ENCODE measurements around the gene ASAP2.

The ASAP2 gene

GRCh38 chr2:9342659-9343058, 136.0 kb downstream of the ASAP2 start:
- Mint-ChIP-seq H3K27me3 (peaks cover 2% of the 10 kb centered on the region), H3K27ac (no peak overlapping the region), H3K9me3 (ENCODE audit: low read depth) (no peaks in the 10 kb centered on the region), H3K4me3 (no peak overlapping the region), H3K36me3 (no peaks in the 10 kb centered on the region), H3K4me1 (ENCODE audit: low read depth) (no peaks in the 10 kb centered on the region)

GRCh38 chr2:9343524-9343923, 136.9 kb downstream of the ASAP2 start:
- peaks cover 2% of the 10 kb centered on the region for H3K27me3 Mint-ChIP-seq
- H3K36me3 Mint-ChIP-seq: no peaks in the 10 kb centered on the region
- no peaks in the 10 kb centered on the region for H3K4me1 Mint-ChIP-seq (ENCODE audit: low read depth)
- no peak overlapping the region for H3K27ac Mint-ChIP-seq
- no peak overlapping the region for H3K4me3 Mint-ChIP-seq
- no peaks in the 10 kb centered on the region for H3K9me3 Mint-ChIP-seq (ENCODE audit: low read depth)

GRCh38 chr2:9344434-9344833, 137.8 kb downstream of the ASAP2 start:
- H3K27me3 Mint-ChIP-seq: peaks cover 2% of the 10 kb centered on the region
- no peak overlapping the region for H3K27ac Mint-ChIP-seq
- no peak overlapping the region for H3K4me3 Mint-ChIP-seq
- H3K4me1 Mint-ChIP-seq (ENCODE audit: low read depth): no peaks in the 10 kb centered on the region
- no peaks in the 10 kb centered on the region for H3K9me3 Mint-ChIP-seq (ENCODE audit: low read depth)
- no peaks in the 10 kb centered on the region for H3K36me3 Mint-ChIP-seq

GRCh38 chr2:9345343-9345742, 138.7 kb downstream of the ASAP2 start:
- Mint-ChIP-seq H3K4me1 (ENCODE audit: low read depth) (no peaks in the 10 kb centered on the region), H3K36me3 (no peaks in the 10 kb centered on the region), H3K9me3 (ENCODE audit: low read depth) (no peaks in the 10 kb centered on the region), H3K4me3 (no peak overlapping the region), H3K27me3 (peaks cover 2% of the 10 kb centered on the region), H3K27ac (no peak overlapping the region)

- no peaks in the 10 kb centered on the region for H3K36me3 Mint-ChIP-seq
- H3K27ac Mint-ChIP-seq: no peak overlapping the region
- H3K4me1 Mint-ChIP-seq (ENCODE audit: low read depth): no peaks in the 10 kb centered on the region
- no peaks in the 10 kb centered on the region for H3K9me3 Mint-ChIP-seq (ENCODE audit: low read depth)
- H3K27me3 Mint-ChIP-seq: peaks cover 2% of the 10 kb centered on the region
- H3K4me3 Mint-ChIP-seq: no peak overlapping the region
Measured at GRCh38 chr2:9345997-9346396, 139.4 kb downstream of the ASAP2 start.

GRCh38 chr2:9346885-9347284, 140.3 kb downstream of the ASAP2 start:
- H3K9me3 Mint-ChIP-seq (ENCODE audit: low read depth): no peaks in the 10 kb centered on the region

GRCh38 chr2:9347411-9347881, 140.8 kb downstream of the ASAP2 start:
- no peaks in the 10 kb centered on the region for H3K4me1 Mint-ChIP-seq (ENCODE audit: low read depth)
- no peak overlapping the region for H3K4me3 Mint-ChIP-seq
- H3K9me3 Mint-ChIP-seq (ENCODE audit: low read depth): no peaks in the 10 kb centered on the region
- no peak overlapping the region for H3K27ac Mint-ChIP-seq
- H3K27me3 Mint-ChIP-seq: peaks cover 2% of the 10 kb centered on the region
- no peaks in the 10 kb centered on the region for H3K36me3 Mint-ChIP-seq

More at GRCh38 chr2:9346885-9347284, 140.3 kb downstream of the ASAP2 start:
- Mint-ChIP-seq H3K36me3 (no peaks in the 10 kb centered on the region), H3K4me1 (ENCODE audit: low read depth) (no peaks in the 10 kb centered on the region), H3K4me3 (no peak overlapping the region), H3K27ac (no peak overlapping the region), H3K27me3 (peaks cover 2% of the 10 kb centered on the region)

GRCh38 chr2:9354318-9354717, 147.7 kb downstream of the ASAP2 start:
- no peaks in the 10 kb centered on the region for H3K9me3 Mint-ChIP-seq (ENCODE audit: low read depth)
- H3K27me3 Mint-ChIP-seq: peaks cover 3% of the 10 kb centered on the region
- H3K4me1 Mint-ChIP-seq (ENCODE audit: low read depth): no peaks in the 10 kb centered on the region
- no peak overlapping the region for H3K27ac Mint-ChIP-seq
- H3K4me3 Mint-ChIP-seq: no peak overlapping the region
- no peaks in the 10 kb centered on the region for H3K36me3 Mint-ChIP-seq

GRCh38 chr2:9355270-9355669, 148.7 kb downstream of the ASAP2 start:
- Mint-ChIP-seq H3K27me3 (peaks cover 3% of the 10 kb centered on the region), H3K9me3 (ENCODE audit: low read depth) (no peaks in the 10 kb centered on the region)

GRCh38 chr2:9355716-9356115, 149.1 kb downstream of the ASAP2 start:
- H3K27me3 Mint-ChIP-seq: peaks cover 3% of the 10 kb centered on the region
- H3K27ac Mint-ChIP-seq: no peak overlapping the region
- no peaks in the 10 kb centered on the region for H3K36me3 Mint-ChIP-seq
- H3K4me1 Mint-ChIP-seq (ENCODE audit: low read depth): no peaks in the 10 kb centered on the region
- no peak overlapping the region for H3K4me3 Mint-ChIP-seq
- no peaks in the 10 kb centered on the region for H3K9me3 Mint-ChIP-seq (ENCODE audit: low read depth)

More at GRCh38 chr2:9355270-9355669, 148.7 kb downstream of the ASAP2 start:
- no peak overlapping the region for H3K4me3 Mint-ChIP-seq
- no peaks in the 10 kb centered on the region for H3K36me3 Mint-ChIP-seq
- H3K4me1 Mint-ChIP-seq (ENCODE audit: low read depth): no peaks in the 10 kb centered on the region
- H3K27ac Mint-ChIP-seq: no peak overlapping the region

- no peaks in the 10 kb centered on the region for H3K4me1 Mint-ChIP-seq (ENCODE audit: low read depth)
- H3K4me3 Mint-ChIP-seq: no peak overlapping the region
- H3K9me3 Mint-ChIP-seq (ENCODE audit: low read depth): no peaks in the 10 kb centered on the region
- no peak overlapping the region for H3K27ac Mint-ChIP-seq
- peaks cover 3% of the 10 kb centered on the region for H3K27me3 Mint-ChIP-seq
- H3K36me3 Mint-ChIP-seq: no peaks in the 10 kb centered on the region
Measured at GRCh38 chr2:9356261-9356660, 149.6 kb downstream of the ASAP2 start.

GRCh38 chr2:9358846-9359245, 152.2 kb downstream of the ASAP2 start:
- no peaks in the 10 kb centered on the region for H3K9me3 Mint-ChIP-seq (ENCODE audit: low read depth)
- H3K36me3 Mint-ChIP-seq: no peaks in the 10 kb centered on the region
- no peak overlapping the region for H3K4me3 Mint-ChIP-seq
- H3K4me1 Mint-ChIP-seq (ENCODE audit: low read depth): no peaks in the 10 kb centered on the region
- peaks cover 3% of the 10 kb centered on the region for H3K27me3 Mint-ChIP-seq
- H3K27ac Mint-ChIP-seq: no peak overlapping the region

- Mint-ChIP-seq H3K27me3 (peaks cover 3% of the 10 kb centered on the region), H3K27ac (no peak overlapping the region), H3K36me3 (no peaks in the 10 kb centered on the region), H3K4me1 (ENCODE audit: low read depth) (no peaks in the 10 kb centered on the region), H3K9me3 (ENCODE audit: low read depth) (no peaks in the 10 kb centered on the region), H3K4me3 (no peak overlapping the region)
Measured at GRCh38 chr2:9359463-9359862, 152.9 kb downstream of the ASAP2 start.

- Mint-ChIP-seq H3K4me1 (ENCODE audit: low read depth) (no peaks in the 10 kb centered on the region), H3K9me3 (ENCODE audit: low read depth) (no peaks in the 10 kb centered on the region), H3K4me3 (no peak overlapping the region), H3K27me3 (peaks cover 5% of the 10 kb centered on the region), H3K36me3 (no peaks in the 10 kb centered on the region), H3K27ac (no peak overlapping the region)
Measured at GRCh38 chr2:9360110-9360509, 153.5 kb downstream of the ASAP2 start.

- H3K9me3 Mint-ChIP-seq (ENCODE audit: low read depth): no peaks in the 10 kb centered on the region
- peaks cover 5% of the 10 kb centered on the region for H3K27me3 Mint-ChIP-seq
- H3K4me3 Mint-ChIP-seq: no peak overlapping the region
- H3K27ac Mint-ChIP-seq: no peak overlapping the region
- no peaks in the 10 kb centered on the region for H3K4me1 Mint-ChIP-seq (ENCODE audit: low read depth)
- H3K36me3 Mint-ChIP-seq: no peaks in the 10 kb centered on the region
Measured at GRCh38 chr2:9360701-9361100, 154.1 kb downstream of the ASAP2 start.

- H3K4me3 Mint-ChIP-seq: no peak overlapping the region
- no peaks in the 10 kb centered on the region for H3K4me1 Mint-ChIP-seq (ENCODE audit: low read depth)
- no peaks in the 10 kb centered on the region for H3K36me3 Mint-ChIP-seq
- no peak overlapping the region for H3K27ac Mint-ChIP-seq
- peaks cover 4% of the 10 kb centered on the region for H3K27me3 Mint-ChIP-seq
- H3K9me3 Mint-ChIP-seq (ENCODE audit: low read depth): no peaks in the 10 kb centered on the region
Measured at GRCh38 chr2:9364373-9364772, 157.8 kb downstream of the ASAP2 start.

Measured in activated naive CD8-positive, alpha-beta T cell (primary cell).